Dermis microvascular lymphatic vessel endothelial cell (primary cell): ENCODE data around the gene AP3D1. TPM values are rescaled to one million over a fixed set of nuclear protein-coding genes. Genes with fewer than 3 reads are reported as not detected.

Experiments
- DNase-seq, 2 donors: peaks; one replicate each; pipeline versions ENCODE4 v3.0.0 to v3.0.0-alpha.2; 2010; ENCODE audit warnings: low read depth in 2 of 2
- total RNA-seq: library from RNA; depleted of rRNA; stranded (reverse); fragments of >200 nt; gene quantifications from 2 replicates; pipeline ENCODE4 v1.2.1, GENCODE V29; 2014

The AP3D1 gene
- total RNA-seq, 1 donor from 2014 or later: 57.6 TPM

- no peak for DNase-seq
Observed at GRCh38 chr19:2062389-2062729, 89.0 kb downstream of the AP3D1 start.

DNA sequence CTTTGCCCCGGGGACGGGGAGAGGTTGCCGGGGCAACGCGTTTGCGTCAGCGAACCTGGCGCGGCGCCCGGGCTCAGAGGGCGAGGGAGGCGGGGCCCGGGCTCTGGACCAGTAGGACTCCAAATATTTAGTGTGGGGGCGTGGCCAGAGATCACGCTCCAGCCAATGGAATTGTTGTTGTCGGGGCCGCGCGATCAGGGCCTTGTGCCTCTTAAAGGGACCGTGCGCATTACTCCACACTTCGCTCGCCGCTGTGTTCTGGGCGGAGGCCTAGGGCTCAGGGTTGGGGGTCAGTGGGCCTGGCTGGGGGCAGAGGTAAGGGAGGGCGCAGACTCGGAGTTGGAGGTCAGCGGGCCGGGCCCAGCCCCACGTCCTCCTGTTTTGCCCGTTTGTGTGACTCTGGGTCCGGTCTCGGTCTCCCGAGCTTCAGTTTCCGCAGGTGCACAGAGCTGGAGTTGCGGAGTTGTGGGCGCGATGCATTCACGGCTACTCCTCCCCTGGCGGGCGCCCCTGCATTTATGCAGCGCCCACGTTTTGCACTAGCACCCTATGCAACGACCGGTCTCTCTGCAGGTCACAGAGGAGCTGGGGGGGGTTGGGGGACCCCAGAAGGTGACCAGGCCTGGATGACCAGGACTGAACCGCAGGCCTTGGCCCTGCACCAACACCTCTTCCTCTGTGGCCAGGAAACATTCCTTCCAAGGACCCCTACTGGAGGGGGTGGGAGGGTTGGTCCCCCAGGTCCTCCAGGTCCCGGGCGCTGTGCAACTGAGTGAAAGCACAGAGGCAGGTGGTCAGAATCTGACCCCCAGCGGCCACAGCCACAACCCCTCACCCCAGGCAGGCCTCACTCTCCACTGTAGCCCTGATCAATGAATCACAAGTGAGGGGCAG is 89.6 kb downstream of the AP3D1 start:
- peak; percentile 93 to 98 for DNase-seq

GRCh38 chr19:2060884-2061494 is 90.4 kb downstream of the AP3D1 start:
- peak; percentile 66 to 67 for DNase-seq

GRCh38 chr19:2059422-2060201 is 91.8 kb downstream of the AP3D1 start:
- peak in 1 of 2 donors; percentile 43 for DNase-seq

DNA sequence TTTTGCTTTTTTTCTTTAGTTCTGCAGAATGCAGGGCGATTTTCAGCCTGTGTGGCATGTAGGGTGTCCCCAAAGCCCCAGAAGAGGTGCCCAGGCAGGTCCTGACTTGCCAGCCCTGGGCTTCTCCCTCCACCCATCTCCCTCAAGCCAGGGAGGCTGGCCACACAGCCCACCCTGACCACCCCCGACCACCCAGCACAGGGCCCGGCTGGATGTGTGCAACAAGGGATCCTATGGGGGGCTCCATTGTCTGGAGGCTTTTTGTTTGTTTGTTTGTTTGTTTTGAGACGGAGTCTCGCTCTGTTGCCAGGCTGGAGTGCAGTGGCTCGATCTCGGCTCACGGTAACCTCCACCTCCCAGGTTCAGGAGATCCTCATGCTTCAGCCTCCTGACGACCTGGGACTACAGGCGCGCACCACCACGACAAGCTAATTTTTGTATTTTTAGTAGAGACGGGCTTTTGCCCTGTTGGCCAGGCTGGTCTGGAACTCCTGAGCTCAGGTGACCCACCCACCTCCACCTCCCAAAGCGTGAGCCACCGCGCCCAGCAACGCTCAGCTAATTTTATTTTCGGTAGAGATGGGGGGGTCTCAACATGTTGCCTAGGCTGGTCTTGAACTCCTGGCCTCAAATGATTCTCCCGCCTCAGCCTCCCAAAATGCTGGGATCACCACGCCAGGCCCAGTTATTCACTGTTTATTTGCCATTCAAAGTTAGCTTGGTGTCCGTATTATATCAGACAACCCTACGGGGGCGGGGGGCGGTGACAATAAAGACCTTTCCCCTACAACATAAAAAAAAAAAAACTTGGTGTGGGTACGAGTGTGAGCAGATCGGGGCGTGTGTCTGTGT is 92.6 kb downstream of the AP3D1 start:
- no peak for DNase-seq

DNA sequence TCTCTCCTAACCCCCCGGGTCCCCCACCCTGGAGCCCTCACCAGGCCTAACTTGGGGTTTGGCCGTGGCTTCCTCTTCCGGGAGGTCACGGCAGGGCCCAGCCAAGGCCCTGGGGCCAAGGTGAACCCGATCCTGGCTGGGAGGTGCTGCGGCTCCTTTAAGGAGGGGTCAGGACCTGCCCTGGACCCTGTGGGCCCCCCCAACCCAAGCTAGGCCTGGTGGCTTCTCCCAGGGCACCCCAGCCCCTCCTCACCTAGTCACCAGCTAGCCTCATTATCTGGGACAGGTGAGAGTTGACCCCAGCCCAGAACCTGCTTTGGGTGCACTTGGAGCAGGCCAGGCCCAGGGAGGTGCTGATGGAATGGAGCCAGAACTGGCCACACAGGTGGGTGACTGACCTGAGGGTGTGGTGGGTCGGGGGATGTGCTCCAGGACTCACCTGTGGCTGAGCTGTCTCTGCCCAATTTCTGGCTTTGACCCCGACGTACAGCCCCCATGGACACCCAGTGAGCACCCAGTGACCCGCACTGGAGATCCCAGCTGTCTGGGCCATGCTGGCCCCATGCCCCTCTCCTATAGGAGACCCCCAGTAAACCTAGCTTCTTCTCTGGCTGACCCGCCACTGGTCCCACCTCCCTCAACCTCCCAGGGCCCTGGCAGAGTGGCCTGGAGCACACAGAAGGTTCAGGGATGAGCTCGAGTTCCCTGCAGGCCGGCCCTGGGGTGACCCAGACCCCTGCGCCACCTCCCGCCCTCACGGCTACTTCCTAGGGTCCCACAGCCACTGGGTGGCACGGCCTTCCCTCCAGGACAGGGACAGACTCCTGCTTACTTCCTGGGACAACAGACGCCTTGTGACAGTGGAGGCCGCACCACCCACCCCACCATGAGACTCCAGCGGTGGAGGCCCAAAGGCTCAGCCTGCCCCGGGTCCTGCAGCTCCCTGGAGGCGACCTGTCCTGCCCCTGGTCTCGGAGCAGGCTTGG is 93.6 kb downstream of the AP3D1 start:
- DNase-seq: no peak

GRCh38 chr19:2056837-2057192 is 94.6 kb downstream of the AP3D1 start:
- no peak for DNase-seq

- peak; percentile 57 to 70 for DNase-seq
Observed at GRCh38 chr19:2055931-2056836, 95.2 kb downstream of the AP3D1 start.

DNA sequence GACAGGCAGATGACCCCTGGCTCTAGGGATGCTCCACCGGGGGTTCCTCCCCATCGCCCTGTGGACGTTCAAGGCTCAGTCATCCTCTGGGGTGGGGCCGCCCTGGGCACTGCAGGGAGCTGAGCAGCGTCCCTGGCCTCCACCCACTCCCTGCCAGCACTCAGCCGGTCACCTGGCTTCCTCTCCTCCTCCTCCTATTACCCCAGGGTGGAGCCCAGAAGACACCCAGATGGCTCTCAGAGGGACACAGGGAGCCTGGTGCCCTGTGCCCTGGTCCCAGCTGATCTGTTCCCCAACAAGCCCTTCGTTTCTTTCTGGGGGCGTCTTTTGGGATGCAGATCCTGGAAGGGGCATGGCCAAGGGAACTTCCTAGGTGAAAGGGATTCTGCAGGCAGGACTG is 96.6 kb downstream of the AP3D1 start:
- DNase-seq: no peak

GRCh38 chr19:2053601-2054389 is 97.6 kb downstream of the AP3D1 start:
- peak; percentile 92 to 93 for DNase-seq

- DNase-seq: peak; percentile 43 to 58
Observed at GRCh38 chr19:2051773-2052704, 99.3 kb downstream of the AP3D1 start.

DNA sequence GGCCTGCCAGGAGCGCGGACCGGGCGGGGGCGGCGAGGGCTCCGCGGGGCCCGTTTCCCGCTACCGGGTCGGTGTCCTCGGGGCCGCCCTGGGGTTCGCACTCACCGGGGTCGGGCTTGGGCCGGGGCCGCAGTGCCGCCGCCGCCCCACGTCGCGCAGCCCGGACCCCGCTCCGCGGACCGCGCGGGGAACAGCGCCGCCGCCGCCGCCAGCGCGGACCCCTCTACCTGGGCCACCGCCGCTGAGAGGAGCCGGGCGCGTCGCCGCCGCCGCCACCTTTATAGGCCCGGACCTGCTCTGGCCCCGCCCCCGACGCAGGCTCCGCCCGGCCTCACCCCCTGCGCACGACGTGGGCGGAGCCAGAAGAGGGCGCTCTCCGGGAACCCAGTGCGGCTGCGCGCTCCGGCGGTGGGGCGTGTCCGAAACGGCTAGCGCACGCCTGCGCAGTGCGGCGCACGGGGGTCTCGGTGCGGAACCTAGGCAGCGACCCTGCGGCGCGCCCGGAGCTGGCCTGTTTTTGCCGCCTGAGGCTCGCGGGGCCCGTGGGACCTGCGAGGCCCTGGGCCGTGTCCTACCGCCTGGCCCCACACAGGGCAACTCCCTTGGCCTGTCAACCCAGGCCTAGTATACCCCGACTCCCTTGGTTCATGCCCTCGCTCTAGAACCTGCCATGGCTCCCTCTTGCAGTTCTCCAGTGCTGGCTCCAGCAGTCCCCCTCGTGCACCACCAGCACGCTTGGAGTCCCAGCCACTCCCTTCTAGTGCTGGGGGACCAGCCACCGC is 100.2 kb downstream of the AP3D1 start, which contains the start of gene MKNK2:
TSS of gene MKNK2 (minus strand) at position 254 of the 782 bp plus-strand sequence. CDS start 393 bp downstream, outside the sequence.
- peak; percentile 73 to 86 for DNase-seq
